Measurements from ENCODE around the gene PROKR1. TPM values are rescaled to one million over a fixed set of nuclear protein-coding genes. Genes with fewer than 3 reads are reported as not detected.

PROKR1 gene
- polyA plus RNA-seq, 1 donor from 2014 or later = 0.06 TPM

GRCh38 chr2:68700560-68700959 is 57.2 kb downstream of the PROKR1 start:
- Histone ChIP-seq H3K4me2 (ENCODE audit: low read length) (no peak overlapping the region), H3K9me2 (ENCODE audit: insufficient read depth, low read length) (no peaks in the 10 kb centered on the region), H3K79me2 (replicated peaks; ENCODE audit: insufficient read depth, low read length) (no peaks in the 10 kb centered on the region), H3K27me3 (ENCODE audit: insufficient read depth, low read depth, low read length) (no peaks in the 10 kb centered on the region), H3K9me3 (ENCODE audit: low read length) (no peaks in the 10 kb centered on the region), H3F3A (ENCODE audit: insufficient read depth, low read length, poor library complexity, severe bottlenecking) (no peaks in the 10 kb centered on the region), H3K27ac (ENCODE audit: low read length) (no peak overlapping the region), H2AFZ (ENCODE audit: low read depth, low read length) (no peak overlapping the region), H4K20me1 (ENCODE audit: insufficient read depth) (no peaks in the 10 kb centered on the region), H3K36me3 (ENCODE audit: insufficient read depth, low read length) (no peaks in the 10 kb centered on the region), H3K9ac (ENCODE audit: low read length) (no peak overlapping the region), H3K4me3 (ENCODE audit: low read length) (no peak overlapping the region)
- no peak for TF ChIP-seq POLR2AphosphoS5 (IDR thresholded peaks at IDR 0.05)
- TF ChIP-seq TAF1 (IDR thresholded peaks at IDR 0.05; ENCODE audit: low read depth) = no peak
- TF ChIP-seq SMC3 (conservative IDR thresholded peaks at IDR 0.05; ENCODE audit: poor library complexity) = no peak

GRCh38 chr2:68706637-68707036 is 63.3 kb downstream of the PROKR1 start:
- Histone ChIP-seq H3K27me3 (ENCODE audit: insufficient read depth, low read depth, low read length) (no peaks in the 10 kb centered on the region), H3K9ac (ENCODE audit: low read length) (no peak overlapping the region), H3K4me2 (ENCODE audit: low read length) (no peak overlapping the region), H3K9me2 (ENCODE audit: insufficient read depth, low read length) (no peaks in the 10 kb centered on the region), H3K27ac (ENCODE audit: low read length) (no peak overlapping the region), H3K36me3 (ENCODE audit: insufficient read depth, low read length) (no peaks in the 10 kb centered on the region), H2AFZ (ENCODE audit: low read depth, low read length) (no peak overlapping the region), H3K9me3 (ENCODE audit: low read length) (no peaks in the 10 kb centered on the region), H3K79me2 (replicated peaks; ENCODE audit: insufficient read depth, low read length) (no peaks in the 10 kb centered on the region), H3K4me3 (ENCODE audit: low read length) (no peak overlapping the region), H4K20me1 (ENCODE audit: insufficient read depth) (no peaks in the 10 kb centered on the region), H3F3A (ENCODE audit: insufficient read depth, low read length, poor library complexity, severe bottlenecking) (no peaks in the 10 kb centered on the region)
- TF ChIP-seq, protein P1, sequence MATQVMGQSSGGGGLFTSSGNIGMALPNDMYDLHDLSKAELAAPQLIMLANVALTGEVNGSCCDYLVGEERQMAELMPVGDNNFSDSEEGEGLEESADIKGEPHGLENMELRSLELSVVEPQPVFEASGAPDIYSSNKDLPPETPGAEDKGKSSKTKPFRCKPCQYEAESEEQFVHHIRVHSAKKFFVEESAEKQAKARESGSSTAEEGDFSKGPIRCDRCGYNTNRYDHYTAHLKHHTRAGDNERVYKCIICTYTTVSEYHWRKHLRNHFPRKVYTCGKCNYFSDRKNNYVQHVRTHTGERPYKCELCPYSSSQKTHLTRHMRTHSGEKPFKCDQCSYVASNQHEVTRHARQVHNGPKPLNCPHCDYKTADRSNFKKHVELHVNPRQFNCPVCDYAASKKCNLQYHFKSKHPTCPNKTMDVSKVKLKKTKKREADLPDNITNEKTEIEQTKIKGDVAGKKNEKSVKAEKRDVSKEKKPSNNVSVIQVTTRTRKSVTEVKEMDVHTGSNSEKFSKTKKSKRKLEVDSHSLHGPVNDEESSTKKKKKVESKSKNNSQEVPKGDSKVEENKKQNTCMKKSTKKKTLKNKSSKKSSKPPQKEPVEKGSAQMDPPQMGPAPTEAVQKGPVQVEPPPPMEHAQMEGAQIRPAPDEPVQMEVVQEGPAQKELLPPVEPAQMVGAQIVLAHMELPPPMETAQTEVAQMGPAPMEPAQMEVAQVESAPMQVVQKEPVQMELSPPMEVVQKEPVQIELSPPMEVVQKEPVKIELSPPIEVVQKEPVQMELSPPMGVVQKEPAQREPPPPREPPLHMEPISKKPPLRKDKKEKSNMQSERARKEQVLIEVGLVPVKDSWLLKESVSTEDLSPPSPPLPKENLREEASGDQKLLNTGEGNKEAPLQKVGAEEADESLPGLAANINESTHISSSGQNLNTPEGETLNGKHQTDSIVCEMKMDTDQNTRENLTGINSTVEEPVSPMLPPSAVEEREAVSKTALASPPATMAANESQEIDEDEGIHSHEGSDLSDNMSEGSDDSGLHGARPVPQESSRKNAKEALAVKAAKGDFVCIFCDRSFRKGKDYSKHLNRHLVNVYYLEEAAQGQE (IDR thresholded peaks at IDR 0.05; ENCODE audit: borderline replicate concordance) = no peak
- TF ChIP-seq SMC3 (conservative IDR thresholded peaks at IDR 0.05; ENCODE audit: poor library complexity) (no peak), CTCF (IDR thresholded peaks at IDR 0.05; ENCODE audit: poor library complexity, severe bottlenecking) (no peak), TAF1 (IDR thresholded peaks at IDR 0.05; ENCODE audit: low read depth) (no peak), MXI1 (conservative IDR thresholded peaks at IDR 0.05; ENCODE audit: poor library complexity, severe bottlenecking) (no peak), POLR2AphosphoS5 (IDR thresholded peaks at IDR 0.05) (no peak), EZH2 (IDR thresholded peaks at IDR 0.05; ENCODE audit: borderline replicate concordance, insufficient read depth, low read length, poor library complexity, severe bottlenecking) (no peak), RAD21 (conservative IDR thresholded peaks at IDR 0.05) (no peak), EP300 (conservative IDR thresholded peaks at IDR 0.05; ENCODE audit: poor library complexity, severe bottlenecking) (no peak)

Other genes with a start within 250 kb of the PROKR1 start
- gene FBXO48, start 176.3 kb upstream of the PROKR1 start, polyA plus RNA-seq = 0.45 and 1.1 TPM in 2 replicates
- 0.40 and 0.45 TPM in 2 replicates for gene APLF, start 176.0 kb upstream of the PROKR1 start, polyA plus RNA-seq
- not detected in 2 replicates for gene ARHGAP25, start 91.2 kb downstream of the PROKR1 start, polyA plus RNA-seq
- not detected in 2 replicates for gene BMP10, start 227.8 kb downstream of the PROKR1 start, polyA plus RNA-seq

Data from neural cell (in vitro differentiated cells).